ENCODE results near the gene NINJ1.

NINJ1 gene, protein sequence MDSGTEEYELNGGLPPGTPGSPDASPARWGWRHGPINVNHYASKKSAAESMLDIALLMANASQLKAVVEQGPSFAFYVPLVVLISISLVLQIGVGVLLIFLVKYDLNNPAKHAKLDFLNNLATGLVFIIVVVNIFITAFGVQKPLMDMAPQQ

DNA sequence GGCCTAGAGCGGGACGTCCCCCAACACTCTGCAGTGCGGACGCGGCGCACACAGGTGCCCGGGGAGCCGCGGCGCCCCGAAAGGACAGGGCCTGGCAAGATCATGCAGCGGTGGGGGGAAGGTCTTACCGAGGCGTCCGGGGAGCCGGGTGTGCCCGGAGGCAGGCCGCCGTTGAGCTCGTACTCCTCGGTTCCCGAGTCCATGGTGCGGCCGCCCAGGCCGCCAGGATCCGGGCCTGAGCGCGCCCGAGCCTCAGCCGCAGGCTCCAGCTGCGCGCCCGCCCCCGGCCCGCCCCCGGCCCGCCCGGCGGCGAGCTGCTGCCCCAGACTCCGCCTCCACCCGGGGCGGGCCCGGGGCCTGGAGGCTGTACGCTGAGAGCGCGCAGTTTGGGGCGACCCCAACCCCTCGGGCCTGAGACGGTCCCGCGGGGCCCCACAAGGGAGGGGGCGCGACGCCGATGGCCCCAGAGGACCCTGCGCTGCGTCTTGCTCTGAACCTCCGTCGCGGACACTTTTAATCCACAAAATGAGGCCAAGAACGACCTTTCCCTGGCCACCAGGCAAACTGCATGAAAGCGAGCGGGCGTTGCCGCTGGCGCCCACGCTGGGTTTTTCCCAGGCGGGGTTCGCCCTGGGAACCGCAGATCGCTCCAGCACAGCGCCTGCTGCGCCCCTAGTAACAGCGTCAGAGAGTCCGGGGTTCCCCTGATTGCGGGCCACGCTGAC is at the start of gene NINJ1:
Gene NINJ1 (minus strand): TSS at position 237 of the 725 bp plus-strand sequence. CDS start 34 bp downstream, at position 203.
- no peak for DNase-seq (ENCODE audit: low read depth, low spot score)

DNA sequence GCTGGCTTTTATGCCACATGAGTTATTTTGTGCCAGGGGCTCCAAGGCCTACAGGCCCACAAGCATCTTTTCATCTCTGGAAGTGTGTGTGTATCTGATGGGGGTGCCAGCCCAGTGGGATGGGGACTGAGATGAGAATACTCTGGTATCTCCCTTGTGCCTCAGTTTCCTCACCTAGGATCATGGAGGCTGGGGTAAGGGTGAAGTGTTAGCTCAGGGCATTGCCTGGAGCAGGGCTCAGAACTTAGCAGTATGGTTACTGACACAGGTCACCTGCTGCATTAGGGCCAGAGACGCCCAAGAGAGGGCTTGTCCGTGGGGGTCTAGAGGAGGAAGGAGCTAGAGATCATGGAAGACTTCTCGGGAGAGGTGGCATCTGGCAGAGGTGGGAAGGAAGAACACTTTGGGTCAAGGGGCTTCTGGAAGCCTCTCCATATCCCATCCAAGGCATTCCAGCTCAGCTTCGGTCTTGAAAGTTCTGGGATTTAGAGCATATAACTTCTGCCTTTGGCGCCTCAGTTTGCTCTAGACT is 49.1 kb upstream of the NINJ1 start:
- no peak for DNase-seq (ENCODE audit: low read depth, low spot score)

DNA sequence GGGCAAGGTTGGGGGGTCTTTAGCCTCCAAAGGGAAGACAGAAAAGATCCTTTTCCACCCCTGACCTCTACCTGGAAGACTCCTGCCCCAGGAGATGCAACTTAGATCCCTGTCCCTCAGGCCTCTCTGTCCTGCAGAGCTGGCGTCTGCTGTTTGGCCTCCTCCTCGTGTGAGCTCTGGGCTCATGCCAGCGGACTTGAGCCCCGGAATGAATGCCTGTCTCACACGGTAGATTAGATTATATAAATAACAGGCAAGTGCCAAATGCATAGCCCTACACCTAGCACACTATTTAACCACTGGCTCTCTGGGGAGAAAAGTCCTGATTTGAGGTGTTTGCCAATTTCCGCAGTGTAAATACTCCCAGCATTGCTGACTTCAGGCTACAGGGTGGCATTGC is 48.5 kb upstream of the NINJ1 start:
- DNase-seq (ENCODE audit: low read depth, low spot score), result no peak

DNA sequence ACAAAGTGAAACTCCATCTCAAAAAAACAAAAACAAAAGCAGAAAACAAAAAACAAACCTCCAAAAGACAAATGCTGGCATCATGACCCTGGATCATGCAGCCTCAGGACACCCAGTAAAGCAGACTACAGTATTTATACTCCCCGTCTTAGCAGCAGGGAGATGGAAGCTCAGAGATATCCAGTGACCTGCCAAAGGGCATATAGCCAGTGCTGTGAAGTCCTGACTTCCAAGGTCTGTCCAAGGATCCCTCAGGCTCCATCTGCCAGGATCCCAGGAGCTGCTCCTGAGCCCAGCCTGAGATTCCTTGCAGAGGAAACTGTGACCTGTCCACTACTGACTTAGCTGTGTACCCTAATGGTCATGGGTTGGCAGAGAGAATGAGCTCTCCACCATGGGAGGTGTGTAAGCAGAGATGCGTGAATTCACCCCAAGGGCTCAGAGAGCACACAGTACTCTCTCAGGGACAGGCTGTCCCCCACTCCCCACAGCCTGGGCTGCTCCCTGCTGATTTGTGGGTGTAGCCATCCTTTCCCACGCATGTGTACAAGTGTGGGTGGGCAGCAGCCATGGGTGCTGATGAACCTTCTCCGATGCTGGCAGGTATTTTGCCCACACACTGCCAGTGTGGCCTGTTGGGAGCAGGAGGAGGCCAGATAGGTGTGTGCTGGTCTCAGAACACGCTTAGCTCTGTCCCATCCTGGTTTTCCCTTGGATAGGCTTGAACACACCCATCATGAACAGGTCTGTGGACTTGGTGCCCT is 47.8 kb upstream of the NINJ1 start:
- DNase-seq (ENCODE audit: low read depth, low spot score), result no peak

DNA sequence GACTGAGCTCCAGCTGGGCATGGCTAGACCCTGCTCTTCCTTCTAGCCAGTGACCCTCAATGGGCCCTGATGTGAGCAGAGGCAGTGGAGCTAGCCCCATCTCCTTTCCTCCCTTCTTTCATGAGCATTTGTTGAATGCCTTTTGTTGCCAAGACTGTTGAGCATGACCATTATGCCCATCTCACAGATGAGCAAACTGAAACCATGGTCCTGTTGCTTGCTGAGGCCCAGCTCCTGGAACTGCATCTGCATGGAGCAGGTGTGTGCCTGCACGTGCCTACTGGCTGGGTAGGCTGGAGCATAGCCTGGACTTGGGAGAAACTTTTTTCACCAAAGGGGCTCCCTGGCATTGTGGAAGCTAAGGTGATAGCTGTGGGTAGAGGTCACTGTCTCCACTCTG is 46.9 kb upstream of the NINJ1 start:
- DNase-seq (ENCODE audit: low read depth, low spot score), result no peak

DNA sequence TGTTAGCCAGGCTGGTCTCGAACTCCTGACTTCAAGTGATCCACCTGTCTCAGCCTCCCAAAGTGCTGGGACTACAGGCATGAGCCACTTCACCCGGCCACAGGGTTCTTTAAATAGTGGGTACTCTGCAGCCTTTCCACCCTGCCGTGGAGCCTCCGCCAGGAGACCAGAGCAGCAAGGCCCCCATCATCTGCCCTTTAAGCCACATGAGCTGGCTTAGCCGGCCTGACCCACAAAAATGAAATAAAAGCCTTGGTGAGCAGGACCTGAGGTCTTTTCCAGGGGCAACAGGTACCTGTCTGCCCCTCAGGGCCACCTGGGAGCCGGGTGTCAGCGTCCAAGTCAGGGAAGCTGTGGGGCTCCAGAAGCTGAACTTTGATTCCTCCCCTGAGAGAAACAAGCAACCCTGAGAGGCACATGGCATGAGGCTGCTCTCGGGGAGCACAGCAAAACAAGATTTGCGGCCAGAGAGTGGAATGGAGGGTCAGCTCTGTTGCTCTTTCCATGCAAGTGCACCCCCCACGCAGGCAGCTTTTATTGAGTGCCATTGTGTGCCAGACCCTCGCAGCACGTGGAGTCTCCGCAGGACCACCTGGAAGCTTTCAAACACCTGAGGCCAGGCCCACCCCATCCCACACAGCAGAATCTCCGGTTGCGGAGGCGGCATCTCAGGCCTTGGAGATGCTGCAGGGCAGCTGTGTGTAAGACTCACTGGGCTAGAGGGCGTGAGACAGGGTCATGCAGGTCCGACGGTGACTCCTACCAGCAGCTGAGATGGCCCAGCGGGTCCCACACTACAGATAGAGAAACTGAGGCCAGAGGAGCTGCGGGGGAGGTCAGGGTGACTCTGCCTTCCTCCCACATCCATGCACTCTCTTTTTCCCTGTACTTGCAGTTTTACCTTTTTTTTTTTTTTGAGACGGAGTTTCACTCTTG is 45.1 kb upstream of the NINJ1 start:
- DNase-seq (ENCODE audit: low read depth, low spot score), result no peak

DNA sequence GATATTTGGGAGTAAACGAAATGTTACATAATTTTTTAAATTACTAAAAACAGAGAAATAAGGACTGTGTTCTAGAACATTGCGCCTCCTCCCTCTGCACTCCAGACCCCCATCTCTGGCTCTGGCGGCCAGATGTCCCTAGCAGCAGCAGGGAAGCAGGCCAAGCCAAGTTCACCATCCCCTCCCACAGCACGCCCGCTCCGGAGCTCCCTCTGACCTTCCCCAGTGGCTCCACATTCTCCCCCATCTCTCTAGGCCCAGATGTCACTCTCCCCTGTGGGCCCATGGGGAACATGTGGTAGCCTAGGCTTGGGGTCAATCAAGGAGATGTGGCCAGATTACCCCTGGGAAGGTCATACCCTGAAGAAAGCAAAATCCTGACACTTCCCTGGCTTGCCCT is 43.6 kb upstream of the NINJ1 start:
- no peak for DNase-seq (ENCODE audit: low read depth, low spot score)

DNA sequence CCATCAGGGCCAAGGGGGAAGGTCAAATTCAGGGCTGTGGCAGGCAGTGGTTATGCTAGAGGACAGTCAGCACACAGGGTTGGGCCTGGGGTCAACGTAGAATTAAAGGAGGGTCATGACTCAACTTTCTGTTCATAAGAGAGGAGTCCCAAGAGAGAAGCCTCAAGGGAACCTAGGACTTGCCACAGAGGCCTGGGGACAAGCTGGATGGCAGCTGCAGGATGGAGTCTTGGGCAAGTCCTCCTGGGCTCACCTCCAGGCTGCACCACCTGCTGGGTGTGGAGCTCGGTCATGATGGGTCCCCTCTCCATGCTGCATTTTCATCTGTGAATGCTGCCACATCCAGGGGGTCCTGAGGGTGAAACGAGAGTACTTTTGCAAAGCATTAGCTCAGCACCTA is 40.9 kb upstream of the NINJ1 start:
- DNase-seq (ENCODE audit: low read depth, low spot score), result no peak

DNA sequence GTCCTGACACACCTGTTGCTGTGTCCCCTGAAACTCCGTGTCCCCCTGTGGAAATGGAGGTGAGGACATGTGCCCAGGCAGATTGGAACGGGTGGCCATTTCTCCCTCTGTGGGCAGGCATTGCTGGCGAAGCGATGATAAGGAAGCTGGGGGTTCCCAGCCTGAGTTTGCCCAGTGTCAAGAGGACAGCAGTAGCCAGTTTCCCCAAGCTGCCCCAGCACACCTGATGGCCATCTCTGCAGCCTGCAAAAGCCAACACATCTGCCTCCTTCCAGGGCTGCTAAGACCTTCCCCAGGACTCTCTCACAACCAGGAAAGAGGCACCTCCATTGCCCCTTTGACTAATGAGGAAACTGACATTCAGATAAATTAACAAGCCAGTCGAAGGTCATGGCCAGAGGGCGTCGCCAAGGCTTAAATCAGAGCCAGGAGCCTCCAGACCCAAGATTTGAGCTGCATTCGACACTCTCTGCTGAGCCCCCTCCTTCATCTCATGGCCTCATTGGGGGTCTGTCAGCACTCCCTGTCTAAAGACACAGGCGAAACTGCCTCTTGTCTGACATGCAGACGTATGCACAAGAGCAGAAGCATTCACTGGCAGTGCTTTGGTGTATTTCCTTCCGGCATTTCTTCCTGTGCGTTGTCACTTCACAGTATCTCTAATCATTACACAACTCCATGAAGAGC is 39.5 kb upstream of the NINJ1 start:
- DNase-seq (ENCODE audit: low read depth, low spot score), result no peak

DNA sequence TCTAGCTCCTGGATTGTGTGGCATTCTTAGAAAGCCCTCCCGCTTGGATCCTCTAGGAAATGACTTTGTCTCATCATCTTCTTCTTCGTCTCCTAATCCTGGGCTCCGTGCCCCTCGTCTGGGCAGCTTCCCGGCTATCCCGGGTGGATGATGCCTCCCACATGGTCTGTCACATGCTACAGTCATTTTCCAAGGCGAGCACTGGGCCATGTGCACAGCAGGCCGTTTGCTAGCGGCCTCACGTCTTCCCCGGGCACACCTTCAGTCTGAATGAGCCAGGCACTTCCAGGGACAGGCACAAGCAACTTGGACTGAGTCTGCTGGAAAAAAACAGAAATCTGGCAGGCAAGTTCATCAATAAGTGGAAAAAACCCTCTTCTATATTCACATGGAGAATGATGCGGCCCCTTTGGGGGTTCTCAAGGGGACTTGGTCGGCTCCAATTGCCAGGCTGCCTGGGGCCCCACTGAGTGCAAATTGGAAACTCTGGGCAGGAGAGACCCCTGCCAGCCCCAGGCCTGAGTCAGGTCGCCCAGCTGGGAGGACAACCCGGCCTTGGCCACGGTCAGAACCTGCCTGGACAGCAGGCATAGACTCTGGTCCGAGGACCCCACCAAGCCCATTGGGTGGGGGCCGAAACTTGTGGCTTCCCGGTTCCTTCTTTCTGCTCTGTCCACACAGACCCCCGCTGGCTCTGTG is 38.8 kb upstream of the NINJ1 start:
- DNase-seq (ENCODE audit: low read depth, low spot score), result no peak

DNA sequence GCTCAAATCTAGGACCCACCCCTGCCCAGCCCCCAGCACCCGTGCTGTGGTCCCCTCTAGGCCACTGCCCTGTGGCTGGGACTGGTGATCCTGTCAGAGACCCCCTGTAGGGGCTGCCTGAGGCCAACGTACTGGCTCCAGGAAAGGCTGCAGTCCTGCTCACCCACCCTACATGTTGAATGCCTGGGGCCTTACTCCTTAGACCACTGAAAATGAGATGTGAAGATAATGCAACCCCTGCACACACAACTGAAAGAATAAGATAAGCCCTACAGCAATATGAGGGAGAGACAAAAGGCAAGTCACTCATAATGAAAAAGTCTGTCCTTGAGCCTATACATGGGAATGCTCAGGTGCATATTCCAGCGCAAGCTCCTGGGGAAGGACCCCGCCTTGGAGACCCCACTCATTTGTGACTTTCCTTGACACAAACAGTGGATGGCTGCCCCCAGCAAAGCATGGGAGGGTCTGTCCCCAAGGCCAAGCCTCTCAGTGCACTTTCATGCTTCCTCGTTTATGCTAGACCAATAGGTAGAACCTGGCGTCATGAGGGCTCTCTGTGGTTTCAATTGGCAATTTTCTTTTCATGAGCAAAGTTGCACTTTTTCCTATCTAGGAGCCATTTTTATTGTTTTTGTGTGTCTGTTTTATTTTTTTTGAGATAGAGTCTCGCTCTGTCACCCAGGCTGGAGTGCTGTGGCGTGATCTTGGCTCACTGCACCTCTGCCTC is 37.4 kb upstream of the NINJ1 start:
- DNase-seq (ENCODE audit: low read depth, low spot score), result no peak

DNA sequence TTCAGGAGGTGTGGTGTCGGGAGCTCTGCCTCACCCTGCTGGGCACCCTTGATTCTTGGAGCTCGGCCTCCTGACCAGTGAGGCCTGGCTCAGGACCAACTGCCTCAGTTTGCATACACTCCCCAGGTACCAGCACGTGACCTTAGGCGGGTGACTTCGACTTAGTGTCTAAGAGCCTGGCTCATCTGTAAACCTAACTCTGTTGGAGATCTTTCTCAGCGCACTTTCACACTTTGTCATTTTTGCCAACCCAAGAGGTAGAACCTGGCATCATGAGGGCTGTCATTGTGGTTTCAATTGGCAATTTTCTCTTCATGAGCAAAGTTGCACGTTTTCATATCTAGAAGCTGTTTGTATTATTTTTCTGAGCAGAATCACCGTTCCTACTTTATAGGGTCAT is 36.5 kb upstream of the NINJ1 start:
- DNase-seq (ENCODE audit: low read depth, low spot score), result no peak

DNA sequence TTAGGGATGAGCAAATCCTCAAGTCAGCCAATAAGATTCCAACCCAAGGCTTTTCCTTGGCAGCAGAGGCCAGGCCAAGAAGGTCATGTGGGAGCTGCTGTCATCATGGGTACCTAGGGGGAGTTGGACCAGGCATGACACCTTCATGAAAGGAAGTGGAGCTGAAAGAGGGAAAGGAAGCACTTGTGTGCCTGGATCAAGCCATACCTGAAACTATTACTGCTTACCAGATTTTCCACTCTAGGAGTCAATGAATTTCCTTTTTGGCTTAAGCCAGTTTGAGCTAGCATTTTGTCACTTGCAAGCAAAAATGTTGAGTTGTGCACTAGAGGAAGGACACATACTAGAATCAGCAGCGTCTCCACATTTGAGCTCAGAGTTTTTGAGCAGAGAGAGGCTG is 35.4 kb upstream of the NINJ1 start:
- DNase-seq (ENCODE audit: low read depth, low spot score), result no peak

DNA sequence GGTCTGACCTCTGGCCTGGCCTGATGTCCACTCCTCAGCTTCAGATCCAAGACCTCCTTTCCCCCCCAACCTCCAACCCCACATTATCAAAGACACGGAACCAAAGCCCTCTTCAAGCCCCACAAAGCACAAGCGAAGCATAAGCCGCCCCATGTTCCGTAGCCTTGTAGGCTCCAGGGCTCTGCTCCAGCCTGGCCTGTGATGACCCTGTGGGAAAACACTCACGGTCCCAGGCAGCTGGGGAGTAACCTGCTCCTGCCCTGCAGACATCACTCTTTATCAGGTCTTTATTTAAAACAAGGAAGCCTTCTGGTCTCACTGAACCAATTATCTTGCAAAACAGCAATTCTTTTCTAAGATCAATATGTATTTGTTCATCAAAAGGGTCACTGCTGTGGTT is 34.5 kb upstream of the NINJ1 start:
- DNase-seq (ENCODE audit: low read depth, low spot score), result no peak

DNA sequence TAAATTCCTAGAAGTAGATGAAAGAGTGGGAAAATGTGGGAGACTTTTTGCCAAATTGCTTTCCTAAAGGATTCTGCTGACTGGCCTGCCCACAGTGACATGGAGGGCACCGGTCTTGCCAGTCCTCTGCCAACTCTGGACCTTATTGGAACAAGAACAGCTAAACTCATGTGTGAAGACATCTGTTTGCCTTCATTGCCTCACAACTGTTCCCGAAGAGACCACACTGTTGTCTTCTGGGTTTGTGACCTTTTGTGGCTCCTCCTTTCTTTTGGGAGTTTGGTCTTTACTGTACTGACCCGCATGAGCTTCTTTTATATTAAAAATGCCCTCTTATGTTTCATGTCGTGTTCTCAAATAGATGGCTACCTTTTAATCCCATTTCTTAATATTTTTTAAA is 33.8 kb upstream of the NINJ1 start:
- no peak for DNase-seq (ENCODE audit: low read depth, low spot score)

DNA sequence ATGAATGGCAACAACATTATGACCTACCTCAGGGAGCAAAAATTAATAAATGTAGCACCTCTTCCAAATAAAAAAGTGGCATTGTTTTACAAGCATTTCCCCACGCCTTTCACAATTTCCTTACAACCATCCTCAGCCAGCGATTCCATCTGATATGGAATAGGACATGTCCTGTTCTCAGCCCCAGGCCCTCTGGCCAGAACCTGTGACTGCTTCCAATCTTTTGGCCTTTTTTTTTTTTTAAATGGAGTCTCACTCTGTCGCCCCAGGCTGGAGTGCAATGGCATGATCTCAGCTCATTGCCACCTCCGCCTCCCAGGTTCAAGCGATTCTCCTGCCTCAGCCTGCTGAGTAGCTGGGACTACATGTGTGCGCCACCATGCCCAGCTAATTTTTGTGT is 33.1 kb upstream of the NINJ1 start:
- DNase-seq (ENCODE audit: low read depth, low spot score), result no peak

DNA sequence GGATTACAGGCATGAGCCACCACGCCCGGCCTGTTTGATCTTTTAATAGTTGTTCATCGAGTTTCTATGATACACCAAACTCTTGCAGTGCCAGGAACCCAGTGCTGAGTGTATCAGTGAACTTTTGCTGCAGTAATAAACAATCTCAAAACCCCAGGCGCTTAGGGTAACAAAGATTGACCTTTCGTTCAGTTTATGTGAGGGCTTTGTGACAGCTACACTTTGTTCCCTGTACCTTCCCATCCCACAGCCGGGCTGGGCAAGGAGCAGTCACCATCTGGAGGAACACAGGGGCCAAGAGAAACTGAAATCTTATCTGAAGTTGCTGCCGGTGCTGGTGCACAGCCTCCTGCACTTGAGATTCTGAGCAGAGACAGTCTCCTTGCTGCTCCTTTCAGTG is 32.6 kb upstream of the NINJ1 start:
- DNase-seq (ENCODE audit: low read depth, low spot score), result no peak

DNA sequence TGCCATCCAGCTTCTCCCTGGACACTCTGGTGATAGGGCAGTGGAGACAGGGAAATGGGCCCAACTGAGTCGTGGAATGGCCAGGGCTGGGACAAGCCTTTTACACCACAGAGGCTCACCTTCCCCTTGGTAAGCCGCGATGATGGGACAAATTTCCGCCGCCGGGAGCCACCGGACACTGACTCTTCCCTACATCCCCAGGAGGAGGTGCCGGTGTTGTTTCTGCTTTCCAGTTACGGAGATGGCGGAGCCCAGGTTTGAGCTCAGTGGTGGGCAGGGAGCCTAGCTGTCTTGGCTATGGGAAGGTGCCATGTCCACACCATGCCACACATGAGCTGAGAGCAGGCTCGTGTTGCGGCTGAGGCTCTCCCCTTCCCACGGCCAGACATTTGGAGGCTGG is 30.0 kb upstream of the NINJ1 start:
- DNase-seq (ENCODE audit: low read depth, low spot score), result no peak

DNA sequence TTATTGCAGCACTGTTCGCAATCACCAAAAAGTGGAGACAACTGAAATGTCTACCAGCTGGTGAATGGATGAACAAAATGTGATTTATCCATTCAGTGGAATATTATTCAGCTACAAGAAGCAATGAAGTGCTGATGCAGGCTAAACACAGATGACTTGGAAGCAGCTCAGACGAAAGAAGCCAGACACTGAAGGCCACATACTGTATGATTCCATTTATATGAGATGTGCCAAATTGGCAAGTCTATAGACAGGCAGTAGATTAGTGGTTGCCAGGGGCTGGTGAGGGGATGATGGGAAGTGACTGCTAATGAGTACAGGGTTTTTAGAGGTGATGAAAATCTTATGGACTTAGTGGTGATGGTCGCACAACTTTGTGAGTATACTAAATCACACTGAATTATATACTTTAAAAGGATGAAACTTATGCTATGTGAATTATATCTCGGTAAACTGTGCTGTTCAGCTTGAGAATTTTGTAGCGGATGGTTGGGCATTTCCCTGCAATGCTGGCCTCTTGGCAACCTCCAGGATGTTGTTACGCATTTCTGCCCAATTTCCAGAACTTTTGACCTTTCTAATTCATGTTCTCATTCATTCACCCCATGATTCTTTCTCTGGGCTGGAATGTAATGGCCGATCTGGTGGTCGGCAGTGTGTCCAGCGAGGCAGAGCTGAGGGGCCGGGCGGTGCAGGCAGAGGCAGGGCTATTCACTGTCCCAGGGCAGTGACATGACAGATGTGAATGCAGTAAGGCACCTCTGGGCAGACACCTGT is 27.9 kb upstream of the NINJ1 start:
- DNase-seq (ENCODE audit: low read depth, low spot score), result no peak

Measured in smooth muscle cell of the brain vasculature (primary cell).